Skin of body (tissue), 2 donors: ENCODE results near the gene TCF7. TPM values are rescaled to one million over a fixed set of nuclear protein-coding genes. Genes with fewer than 3 reads are reported as not detected.

ENCODE experiments used
- DNase-seq: peaks from one replicate; lab custom pipeline; 2025; lab: John Stamatoyannopoulos, UW
- total RNA-seq: library from RNA; depleted of rRNA; stranded (reverse); fragments of >200 nt; gene quantifications from one replicate; pipeline ENCODE4 v1.2.3, GENCODE V29; 2014

TCF7 gene
- total RNA-seq, 1 donor from 2014 or later = 3.5 TPM

DNA sequence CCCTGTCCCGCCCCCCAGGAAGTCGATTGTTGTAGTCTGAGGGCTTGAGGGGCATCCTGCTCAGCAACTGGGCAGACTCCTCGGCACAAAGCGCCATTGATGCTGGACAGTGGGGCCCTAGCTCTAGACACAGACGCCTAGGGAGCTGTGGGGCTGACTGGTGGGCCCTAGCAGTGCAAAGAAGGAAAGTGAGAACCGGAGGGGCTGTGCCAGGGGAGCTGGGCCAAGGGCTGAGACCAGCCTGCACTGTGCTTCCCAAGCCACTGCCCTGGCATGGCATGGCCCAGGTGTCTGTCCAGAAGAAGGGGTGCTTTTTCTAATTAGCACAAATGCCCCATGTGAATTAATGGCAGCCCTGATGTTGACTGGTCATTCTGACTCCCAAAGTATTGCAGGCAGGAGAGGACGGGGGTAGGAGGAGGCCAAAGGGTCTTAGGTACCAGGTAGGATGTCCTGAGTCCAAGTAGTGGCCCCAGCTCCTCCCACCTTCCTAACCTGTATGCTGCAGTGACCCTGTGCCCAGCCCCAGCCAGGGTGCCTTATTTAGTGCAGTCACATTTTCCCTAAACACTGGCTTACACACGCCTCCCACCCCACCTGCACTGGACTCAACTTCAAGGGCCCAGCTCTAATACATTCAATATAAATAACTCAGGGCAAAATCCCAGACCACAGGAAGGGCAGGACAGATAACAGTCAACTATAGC is 15.9 kb downstream of the TCF7 start:
- DNase-seq = no peak

GRCh38 chr5:134131165-134131564 is 16.7 kb downstream of the TCF7 start:
- DNase-seq = no peak

DNA sequence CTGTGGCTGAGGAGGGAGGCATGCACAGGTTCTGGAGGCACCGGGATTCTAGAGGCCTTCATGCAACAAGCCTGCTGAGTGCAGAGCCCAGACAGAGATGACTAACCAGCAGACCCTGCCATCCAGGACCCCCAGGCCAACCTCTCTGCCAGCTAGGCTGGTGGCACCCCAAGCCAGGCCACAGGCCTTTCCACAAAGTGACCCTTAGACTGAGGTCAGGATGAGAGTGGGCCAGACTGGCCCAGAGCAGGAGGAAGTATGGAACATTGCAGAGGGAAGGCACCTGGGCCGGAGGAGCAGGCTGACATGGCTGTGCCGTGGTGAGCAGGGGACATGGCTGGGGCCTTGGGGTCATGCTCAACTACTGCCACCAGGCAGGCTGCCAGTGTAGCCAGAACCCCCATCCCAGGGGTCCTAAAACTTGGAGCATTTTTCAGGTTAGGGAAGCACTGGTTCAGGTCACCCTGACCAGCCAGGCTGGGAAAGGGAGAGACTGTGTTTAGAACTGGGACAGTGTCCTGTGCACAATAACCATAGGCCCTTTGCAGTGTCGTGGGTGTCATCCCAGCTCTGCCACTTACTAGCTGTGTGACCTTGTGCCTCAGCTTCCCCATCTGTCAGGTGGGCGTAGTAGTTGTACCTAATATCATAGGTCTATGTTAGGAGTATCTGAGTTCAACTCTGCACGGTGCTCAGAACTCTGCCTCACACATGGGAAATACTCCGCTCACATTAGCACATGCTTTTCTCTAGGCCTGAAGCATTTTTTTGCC is 17.3 kb downstream of the TCF7 start:
- no peak for DNase-seq

DNA sequence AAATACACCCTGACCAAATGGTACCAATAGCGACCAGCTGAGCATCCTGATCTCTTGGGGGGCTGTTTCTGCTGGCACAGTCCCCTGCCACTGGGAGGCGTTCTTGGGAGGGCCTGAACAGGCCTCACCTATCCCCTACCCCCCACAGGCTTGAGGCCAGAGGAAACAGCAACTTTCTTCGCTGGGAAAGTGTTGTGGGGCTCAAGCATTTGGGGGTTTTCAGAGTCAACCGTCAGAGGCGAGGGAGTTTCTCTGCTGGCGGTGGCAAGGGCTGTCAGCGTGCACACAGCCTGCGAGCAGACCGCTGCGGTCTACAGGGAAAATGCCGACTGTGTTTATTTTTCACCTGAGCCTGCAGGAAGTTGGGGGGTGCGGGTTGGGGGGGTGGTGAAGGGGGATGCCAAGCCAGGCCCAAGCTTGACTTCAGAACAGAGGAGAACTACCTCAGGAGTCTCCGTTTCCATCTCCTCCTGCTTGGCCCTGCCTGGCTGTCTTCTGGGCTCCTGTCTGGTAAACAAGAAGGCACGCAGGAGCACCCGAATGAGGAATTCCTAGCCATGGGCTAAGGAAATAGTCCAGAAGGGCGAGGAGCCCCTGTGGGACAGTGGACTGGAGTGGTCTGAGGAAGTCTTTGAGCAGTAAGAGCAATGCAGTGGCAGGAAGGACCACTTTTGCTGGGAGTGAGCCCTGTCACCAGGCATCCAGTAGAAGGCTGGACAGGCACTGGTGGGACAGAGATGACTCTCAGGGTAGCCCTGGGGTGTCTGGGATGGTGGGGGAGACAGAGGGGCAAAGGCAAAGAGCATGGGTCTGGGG is 18.1 kb downstream of the TCF7 start:
- no peak for DNase-seq

GRCh38 chr5:134133188-134133994 is 18.9 kb downstream of the TCF7 start:
- no peak for DNase-seq

DNA sequence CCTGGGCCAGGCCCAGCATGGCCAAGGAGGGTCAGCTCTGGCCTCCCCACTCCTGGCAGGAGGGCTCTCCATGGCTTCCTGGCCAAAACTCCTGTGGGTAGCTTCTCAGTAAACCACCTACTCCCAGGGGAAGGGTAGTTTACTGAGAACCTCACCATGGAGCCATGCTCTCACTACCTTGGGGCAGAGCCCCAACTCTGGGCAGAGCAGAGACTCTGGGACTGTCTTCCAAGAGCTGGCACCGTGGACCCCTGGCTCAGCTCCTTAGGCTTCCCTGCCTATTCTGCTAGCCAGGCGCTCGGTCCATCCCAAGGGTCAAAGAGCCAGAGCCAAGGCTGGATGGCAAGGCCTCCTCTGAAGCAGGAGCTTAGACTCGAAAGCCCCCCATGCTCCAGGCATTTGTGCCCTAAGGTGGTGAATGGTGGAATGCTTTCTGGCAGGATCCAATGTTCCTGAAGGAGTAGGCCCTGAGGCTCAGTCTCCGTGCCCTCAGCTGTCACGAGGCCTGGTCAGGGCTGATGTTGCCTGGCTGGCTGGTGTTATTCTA is 19.6 kb downstream of the TCF7 start:
- DNase-seq = no peak

DNA sequence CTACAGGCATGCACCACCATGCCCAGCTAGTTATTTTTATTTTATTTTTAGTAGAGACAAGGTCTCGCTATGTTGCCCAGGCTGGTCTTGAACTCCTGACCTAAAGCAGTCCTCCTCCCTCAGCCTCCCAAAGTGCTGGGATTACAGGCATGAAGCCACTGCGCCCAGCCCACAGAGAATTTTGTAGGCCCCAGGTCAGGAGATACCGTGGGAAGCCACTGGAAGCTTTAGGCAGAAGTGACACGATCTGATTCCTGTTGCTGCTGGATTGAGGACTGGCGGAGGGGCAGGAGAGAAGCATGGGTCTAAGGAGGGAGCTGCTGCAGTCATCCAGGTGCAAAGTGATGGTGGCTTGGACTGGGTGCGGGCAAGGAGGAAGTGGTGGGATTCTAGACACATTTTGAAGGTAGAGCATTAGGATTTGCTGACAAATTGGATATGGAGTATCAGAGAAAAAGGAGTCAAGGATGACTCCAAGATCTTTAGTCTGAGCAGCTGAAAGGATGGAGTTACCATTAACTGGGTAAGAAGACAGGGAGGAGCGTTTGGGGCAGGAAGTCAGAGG is 20.7 kb downstream of the TCF7 start:
- DNase-seq = no peak

DNA sequence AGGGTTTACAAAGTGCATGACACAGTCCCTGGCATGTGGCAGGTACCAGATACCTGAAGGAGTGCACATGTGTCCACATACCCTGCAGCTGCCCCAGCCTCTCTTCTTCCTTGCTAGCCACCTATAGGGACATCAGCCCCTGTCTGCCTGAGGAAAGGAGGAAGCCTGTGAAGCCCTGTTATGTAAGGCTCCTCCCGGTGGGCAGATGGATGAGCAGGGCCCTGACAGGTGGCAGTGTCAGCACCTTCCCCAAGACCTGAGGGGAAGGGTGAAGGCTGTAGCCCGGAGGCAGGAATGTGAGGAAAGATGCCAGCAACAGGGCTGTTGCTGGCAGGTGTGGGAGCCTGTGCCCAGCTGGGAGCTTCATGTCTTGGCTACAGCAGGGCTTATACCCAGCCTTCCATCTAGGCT is 21.7 kb downstream of the TCF7 start:
- no peak for DNase-seq

GRCh38 chr5:134136771-134137170 is 22.3 kb downstream of the TCF7 start:
- DNase-seq = no peak

- DNase-seq = no peak
Measured at GRCh38 chr5:134138416-134139376, 24.2 kb downstream of the TCF7 start.

DNA sequence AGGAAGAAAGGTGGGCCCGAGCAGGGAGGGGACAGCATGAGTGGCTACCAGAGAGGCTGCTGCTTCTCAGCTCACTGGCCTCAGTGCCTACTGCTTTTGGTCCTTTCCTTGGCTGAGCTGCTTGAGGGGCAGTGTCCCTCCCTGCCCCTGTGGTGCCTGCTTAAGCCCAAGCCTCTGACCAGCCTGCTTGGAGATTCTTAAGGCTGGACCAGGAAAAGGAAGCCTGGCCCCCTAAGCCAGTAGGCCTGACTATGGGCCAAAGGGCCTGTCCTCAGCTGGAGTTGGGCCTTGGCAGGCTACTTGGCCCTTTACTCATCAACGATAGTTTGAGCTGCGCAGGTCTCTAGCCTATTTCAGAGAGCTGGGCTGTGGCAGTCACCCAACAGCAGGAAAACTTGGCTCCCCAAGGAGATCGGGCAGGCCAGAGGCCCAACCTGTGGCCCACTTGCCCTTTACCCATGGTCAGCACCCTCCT is 24.9 kb downstream of the TCF7 start:
- DNase-seq = no peak

GRCh38 chr5:134139891-134140469 is 25.5 kb downstream of the TCF7 start:
- DNase-seq = no peak

- DNase-seq = peak; percentile 15
Measured at GRCh38 chr5:134140530-134141201, 26.2 kb downstream of the TCF7 start.

GRCh38 chr5:134141331-134142050 is 27.0 kb downstream of the TCF7 start:
- no peak for DNase-seq

GRCh38 chr5:134142052-134142451 is 27.6 kb downstream of the TCF7 start:
- DNase-seq = no peak

GRCh38 chr5:134142806-134143205 is 28.3 kb downstream of the TCF7 start:
- no peak for DNase-seq

DNA sequence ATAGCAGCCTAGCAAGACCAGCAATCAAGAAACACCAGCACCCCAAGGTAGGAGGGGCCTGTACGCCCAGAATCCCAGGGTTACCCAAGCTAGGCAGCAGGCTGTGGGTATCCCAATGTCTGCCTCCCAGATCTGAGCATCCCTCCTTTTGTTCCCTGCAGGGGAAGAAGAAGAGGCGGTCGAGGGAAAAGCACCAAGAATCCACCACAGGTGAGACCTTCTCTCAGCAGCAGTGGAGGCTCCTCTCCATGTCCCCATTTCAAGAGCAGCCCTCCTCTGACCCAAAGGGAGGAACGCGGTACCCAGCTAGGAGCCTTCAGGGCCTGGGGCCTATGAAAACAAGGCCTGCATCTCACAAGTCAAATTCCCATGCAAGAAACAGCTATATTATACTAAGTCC is 28.9 kb downstream of the TCF7 start:
- DNase-seq = no peak
